ENCODE measurements around the gene PGM1.

GRCh38 chr1:63662056-63662836, 69.0 kb downstream of the PGM1 start:
- TF ChIP-seq CTCF (conservative IDR thresholded peaks at IDR 0.05; ENCODE audit: low read length) (no peak), EZH2phosphoT487 (IDR thresholded peaks at IDR 0.05; ENCODE audit: borderline replicate concordance, low read depth, low read length) (no peak)
